CD4-positive, alpha-beta T cell treated with Interleukin-6 for 4 hours (primary cell): ENCODE results near the gene PAM16.
A peak's percentile ranks its signal among the peaks of the same experiment; 100 is the strongest.
"Not testable (repeated sequence)": the region's sequence is repeated elsewhere in the genome, so short reads cannot be mapped to it uniquely, and the experiment has no call there.

Experiments
- DNase-seq: peaks from one replicate; pipeline ENCODE4 v3.0.0-alpha.2; 2020; ENCODE audit warnings: mixed read lengths

The PAM16 gene

GRCh38 chr16:4350787-4351659 is at the start of gene PAM16:
Gene PAM16, minus strand, starts transcription at chr16:4351321. Its CDS starts 87 bp downstream, at chr16:4351234.
- peak; percentile 100 for DNase-seq

- no peak for DNase-seq
Measured at GRCh38 chr16:4399001-4399730, 48.0 kb upstream of the PAM16 start.

- no peak for DNase-seq
Measured at GRCh38 chr16:4395055-4395726, 44.1 kb upstream of the PAM16 start.

GRCh38 chr16:4393850-4394249 is 42.7 kb upstream of the PAM16 start:
- DNase-seq, result not testable (repeated sequence)

GRCh38 chr16:4393240-4393600 is 42.1 kb upstream of the PAM16 start:
- DNase-seq, result no peak

GRCh38 chr16:4392382-4393239 is 41.5 kb upstream of the PAM16 start:
- no peak for DNase-seq

GRCh38 chr16:4391631-4392381 is 40.7 kb upstream of the PAM16 start:
- DNase-seq, result peak; percentile 17

GRCh38 chr16:4390266-4391260 is 39.4 kb upstream of the PAM16 start:
- DNase-seq, result no peak

- DNase-seq, result no peak
Measured at GRCh38 chr16:4389051-4389955, 38.2 kb upstream of the PAM16 start.

- DNase-seq, result no peak
Measured at GRCh38 chr16:4388271-4389021, 37.3 kb upstream of the PAM16 start.

- no peak for DNase-seq
Measured at GRCh38 chr16:4387781-4388180, 36.7 kb upstream of the PAM16 start.

GRCh38 chr16:4386951-4387565 is 35.9 kb upstream of the PAM16 start:
- no peak for DNase-seq

GRCh38 chr16:4386451-4386805 is 35.3 kb upstream of the PAM16 start:
- DNase-seq, result no peak

- no peak for DNase-seq
Measured at GRCh38 chr16:4385789-4386450, 34.8 kb upstream of the PAM16 start.

- DNase-seq, result no peak
Measured at GRCh38 chr16:4385066-4385788, 34.1 kb upstream of the PAM16 start.

- DNase-seq, result no peak
Measured at GRCh38 chr16:4384509-4384942, 33.4 kb upstream of the PAM16 start.
